GM12891 (cell line): ENCODE results near the gene CDH4.

Experiments used
- POLR2A ChIP-seq: IDR thresholded peaks from 2 replicates; pipeline ENCODE4 v1.6.1; 2011; ENCODE audit warnings: low read depth, low read length, control low read depth
- POLR2AphosphoS5 ChIP-seq: IDR thresholded peaks from 2 replicates; pipeline ENCODE4 v1.6.1; 2011; ENCODE audit warnings: low read depth, low read length, control low read depth

- TF ChIP-seq POLR2A (no peak), POLR2AphosphoS5 (no peak)
Measured at GRCh38 chr20:61805781-61806180, 553.7 kb downstream of the CDH4 start.
